Neuronal stem cell (in vitro differentiated cells): ENCODE data around the gene SPECC1.

Experiments used
- DNase-seq: peaks from one replicate; pipeline ENCODE4 v3.0.0-alpha.2; 2013; ENCODE audit warnings: low spot score
- H2AFZ ChIP-seq: one replicate; pipeline ENCODE4 v1.6.1; 2013; ENCODE audit warnings: mild to moderate bottlenecking, low read length, inconsistent platforms
- H2AK5ac ChIP-seq: 2 replicates; pipeline ENCODE4 v1.6.1; 2013; ENCODE audit warnings: low read depth, mild to moderate bottlenecking, inconsistent platforms, low read length, moderate library complexity, mixed read lengths
- H2BK120ac ChIP-seq: 2 replicates; pipeline ENCODE4 v1.6.1; 2013; ENCODE audit warnings: low read depth, mild to moderate bottlenecking, inconsistent platforms, low read length, moderate library complexity, mixed read lengths
- H2BK12ac ChIP-seq: one replicate; pipeline ENCODE4 v1.6.1; 2013; ENCODE audit warnings: low read length, inconsistent platforms
- H2BK15ac ChIP-seq: 2 replicates; pipeline ENCODE4 v1.6.1; 2013; ENCODE audit warnings: mild to moderate bottlenecking, low read length, inconsistent platforms, mixed read lengths
- H2BK5ac ChIP-seq: one replicate; pipeline ENCODE4 v1.6.1; 2013; ENCODE audit warnings: inconsistent platforms, mild to moderate bottlenecking, low read length, moderate library complexity
- H3K14ac ChIP-seq: one replicate; pipeline ENCODE4 v1.6.1; 2013; ENCODE audit warnings: low read length, inconsistent platforms
- H3K18ac ChIP-seq: 2 replicates; pipeline ENCODE4 v1.6.1; 2013; ENCODE audit warnings: low read length, inconsistent platforms
- H3K23ac ChIP-seq: 2 replicates; pipeline ENCODE4 v1.6.1; 2013; ENCODE audit warnings: low read depth, mild to moderate bottlenecking, mixed read lengths, low read length, inconsistent platforms; ENCODE audit not compliant: poor library complexity
- H3K27ac ChIP-seq: replicated peaks from 3 replicates; pipeline ENCODE4 v1.5.1; 2013; ENCODE audit warnings: low read length, inconsistent platforms
- H3K27me3 ChIP-seq, 3 experiments: 2 replicates each; pipeline ENCODE4 v1.6.1; 2013; ENCODE audit warnings: low read length in 3 of 3, mild to moderate bottlenecking in 2 of 3, inconsistent platforms in 1 of 3, low read depth in 1 of 3, mixed read lengths in 1 of 3, moderate library complexity in 1 of 3; ENCODE audit not compliant: control insufficient read depth in 3 of 3, insufficient read depth in 3 of 3
- H3K36me3 ChIP-seq, 2 donors: replicated peaks in 1 of 2; 2 replicates each; pipeline ENCODE4 v1.6.1; 2013; ENCODE audit warnings: low read length in 2 of 2; ENCODE audit not compliant: control insufficient read depth in 2 of 2, insufficient read depth in 2 of 2
- H3K4ac ChIP-seq: 2 replicates; pipeline ENCODE4 v1.6.1; 2013; ENCODE audit warnings: inconsistent platforms, mild to moderate bottlenecking, low read length, moderate library complexity
- H3K4me1 ChIP-seq, 2 donors: 1 replicate in 1 of 2; 2 replicates in 1 of 2; pipeline ENCODE4 v1.6.1; 2013; ENCODE audit warnings: low read length in 2 of 2, low read depth in 1 of 2; ENCODE audit not compliant: control insufficient read depth in 2 of 2, insufficient read depth in 1 of 2
- H3K4me2 ChIP-seq: one replicate; pipeline ENCODE4 v1.6.1; 2013; ENCODE audit warnings: mild to moderate bottlenecking, low read length, inconsistent platforms; ENCODE audit not compliant: insufficient read depth, poor library complexity, severe bottlenecking
- H3K4me3 ChIP-seq, 2 donors: 2 replicates each; pipeline ENCODE4 v1.5.1; 2013; ENCODE audit warnings: low read length in 2 of 2, mild to moderate bottlenecking in 2 of 2, inconsistent platforms in 1 of 2, moderate library complexity in 1 of 2
- H3K79me1 ChIP-seq: one replicate; pipeline ENCODE4 v1.6.1; 2013; ENCODE audit warnings: low read depth, mild to moderate bottlenecking, inconsistent platforms, low read length, moderate library complexity
- H3K9ac ChIP-seq: one replicate; pipeline ENCODE4 v1.6.1; 2013; ENCODE audit warnings: mild to moderate bottlenecking, low read depth, low read length, inconsistent platforms; ENCODE audit not compliant: poor library complexity
- H3K9me3 ChIP-seq, 2 donors: replicated peaks in 1 of 2; 2 replicates each; pipeline versions ENCODE3 to v1.6.1; 2013; ENCODE audit warnings: low read length in 2 of 2, mild to moderate bottlenecking in 2 of 2, inconsistent platforms in 1 of 2, low read depth in 1 of 2, mixed read lengths in 1 of 2, moderate library complexity in 1 of 2; ENCODE audit not compliant: control insufficient read depth in 2 of 2, insufficient read depth in 1 of 2
- H4K8ac ChIP-seq: one replicate; pipeline ENCODE4 v1.6.1; 2013; ENCODE audit warnings: low read depth, mild to moderate bottlenecking, inconsistent platforms, low read length, moderate library complexity
- H4K91ac ChIP-seq: one replicate; pipeline ENCODE4 v1.6.1; 2013; ENCODE audit warnings: low read length, low read depth, mild to moderate bottlenecking, inconsistent platforms; ENCODE audit not compliant: poor library complexity
- WGBS, 2 donors: extraction: QIAGEN DNeasy Blood & Tissue Kit; methylation state at CpG; one replicate each; pipeline ENCODE4 v1.1.7; 2013; ENCODE audit warnings: missing lambda C conversion rate in 2 of 2, mixed read lengths in 1 of 2; ENCODE audit not compliant: insufficient read length in 2 of 2, insufficient replicate concordance in 1 of 2; ENCODE audit errors: extremely low coverage in 2 of 2; 5-methylcytosine and 5-hydroxymethylcytosine counted together

The SPECC1 gene

GRCh38 chr17:20216853-20217252 is 207.7 kb downstream of the SPECC1 start:
- no peak overlapping the region for H2AFZ ChIP-seq
- peaks cover 3% of the 10 kb centered on the region for H3K79me1 ChIP-seq
- H2BK5ac ChIP-seq = no peak overlapping the region
- no peak overlapping the region for H3K4me3 ChIP-seq
- H3K4ac ChIP-seq = no peak overlapping the region
- no peak overlapping the region for H2BK120ac ChIP-seq
- no peak overlapping the region for H4K91ac ChIP-seq
- H3K36me3 ChIP-seq = peaks cover 2 to 8% of the 10 kb centered on the region in 2 donors
- H3K4me1 ChIP-seq = peaks cover 0 to 8% of the 10 kb centered on the region in 2 donors
- no CpG with 5 or more reads among the region's 3 CpGs for WGBS, 2 donors
- peaks cover 0 to 11% of the 10 kb centered on the region in 2 donors for H3K9me3 ChIP-seq
- H3K27me3 ChIP-seq = no peaks in the 10 kb centered on the region
- H3K23ac ChIP-seq = no peak overlapping the region
- H3K9ac ChIP-seq = no peak overlapping the region
- H2AK5ac ChIP-seq = no peak overlapping the region
- DNase-seq = no peak
- H2BK12ac ChIP-seq = no peak overlapping the region
- H2BK15ac ChIP-seq = no peak overlapping the region
- H3K4me2 ChIP-seq = no peak overlapping the region
- H3K18ac ChIP-seq = no peak overlapping the region
- H3K27ac ChIP-seq = no peak overlapping the region
- no peak overlapping the region for H4K8ac ChIP-seq
- H3K14ac ChIP-seq = no peak overlapping the region

- Histone ChIP-seq H3K18ac (no peak overlapping the region), H3K4me2 (no peak overlapping the region), H2BK12ac (no peak overlapping the region), H3K4me3 (no peak overlapping the region), H2BK120ac (no peak overlapping the region), H3K79me1 (peaks cover 3% of the 10 kb centered on the region), H2BK5ac (no peak overlapping the region), H3K4me1 (peaks cover 0 to 8% of the 10 kb centered on the region in 2 donors), H2AK5ac (no peak overlapping the region), H3K27me3 (no peaks in the 10 kb centered on the region), H3K27ac (no peak overlapping the region), H4K8ac (no peak overlapping the region), H3K9ac (no peak overlapping the region), H3K4ac (no peak overlapping the region), H2BK15ac (no peak overlapping the region), H3K9me3 (peaks cover 0 to 4% of the 10 kb centered on the region in 2 donors), H4K91ac (no peak overlapping the region), H3K23ac (no peak overlapping the region), H3K14ac (no peak overlapping the region), H2AFZ (no peak overlapping the region), H3K36me3 (peaks cover 0 to 2% of the 10 kb centered on the region in 2 donors)
- no peak for DNase-seq
- no CpG with 5 or more reads among the region's 4 CpGs for WGBS, 2 donors
These were observed 208.5 kb downstream of the SPECC1 start for GRCh38 chr17:20217677-20218076.

GRCh38 chr17:20218272-20218671 is 209.1 kb downstream of the SPECC1 start:
- Histone ChIP-seq H3K27me3 (no peaks in the 10 kb centered on the region), H3K4me3 (no peak overlapping the region), H3K9ac (no peak overlapping the region), H3K36me3 (peaks cover 0 to 2% of the 10 kb centered on the region in 2 donors), H3K18ac (no peak overlapping the region), H3K14ac (no peak overlapping the region), H3K23ac (no peak overlapping the region), H3K9me3 (peaks cover 0 to 4% of the 10 kb centered on the region in 2 donors), H2BK15ac (no peak overlapping the region), H3K79me1 (peaks cover 3% of the 10 kb centered on the region), H4K91ac (no peak overlapping the region), H2AK5ac (no peak overlapping the region), H2BK120ac (no peak overlapping the region), H2BK5ac (no peak overlapping the region), H3K4me2 (no peak overlapping the region), H4K8ac (no peak overlapping the region), H3K4me1 (peaks cover 0 to 8% of the 10 kb centered on the region in 2 donors), H2AFZ (no peak overlapping the region), H2BK12ac (no peak overlapping the region), H3K27ac (no peak overlapping the region), H3K4ac (no peak overlapping the region)
- no peak for DNase-seq
- WGBS, 2 donors = no CpG with 5 or more reads among the region's 3 CpGs

GRCh38 chr17:20223808-20224328 is 214.7 kb downstream of the SPECC1 start:
- Histone ChIP-seq H3K27ac (no peak overlapping the region), H3K9me3 (peaks cover 0 to 4% of the 10 kb centered on the region in 2 donors), H2BK12ac (no peak overlapping the region), H3K18ac (no peak overlapping the region), H3K4me1 (peaks cover 0 to 7% of the 10 kb centered on the region in 2 donors), H4K8ac (no peak overlapping the region), H3K4me3 (no peak overlapping the region), H3K36me3 (peaks cover 2 to 19% of the 10 kb centered on the region in 2 donors), H2BK15ac (no peak overlapping the region), H4K91ac (no peak overlapping the region), H2AK5ac (no peak overlapping the region), H3K4me2 (no peak overlapping the region), H2AFZ (no peak overlapping the region), H3K9ac (no peak overlapping the region), H3K79me1 (peaks cover 2% of the 10 kb centered on the region), H3K14ac (no peak overlapping the region), H3K27me3 (no peaks in the 10 kb centered on the region), H2BK120ac (no peak overlapping the region), H2BK5ac (no peak overlapping the region), H3K23ac (no peak overlapping the region), H3K4ac (no peak overlapping the region)
- WGBS, 2 donors = no CpG with 5 or more reads among the region's 3 CpGs
- no peak for DNase-seq
